Right lobe of liver (tissue), 6 donors: ENCODE results near the gene CD300A. TPM values are rescaled to one million over a fixed set of nuclear protein-coding genes. Genes with fewer than 3 reads are reported as not detected.

Experiments used
- ATAC-seq, 4 donors: fragments of 200-7000 bp; cut with Tn5 transposase; one replicate each; pipeline ENCODE4 v1.9.1; 2020; ENCODE audit warnings: mild to moderate bottlenecking in 4 of 4, moderate library complexity in 4 of 4
- DNase-seq, 3 donors: peaks; one replicate each; pipeline ENCODE4 v3.0.0-alpha.2; 2020
- H3K27ac ChIP-seq, 3 donors: fragments of 200-600 bp; one replicate each; pipeline ENCODE4 v1.8.0; 2022
- H3K27me3 ChIP-seq, 2 donors: fragments of 200-600 bp; one replicate each; pipeline ENCODE4 v1.8.0; 2022
- H3K36me3 ChIP-seq, 4 donors: fragments of 200-600 bp; sonication (generic) in 1 of 4; one replicate each; pipeline versions ENCODE4 v1.5.1 to v1.8.0; 2017 to 2022; ENCODE audit warnings: control low read depth in 1 of 4
- H3K4me1 ChIP-seq, 4 donors: fragments of 200-600 bp; sonication (generic) in 1 of 4; one replicate each; pipeline versions ENCODE4 v1.5.1 to v1.8.0; 2017 to 2022; ENCODE audit warnings: control low read depth in 1 of 4
- H3K4me3 ChIP-seq, 3 donors: fragments of 200-600 bp; one replicate each; pipeline ENCODE4 v1.8.0; 2022
- H3K9me3 ChIP-seq, 4 donors: fragments of 200-600 bp; sonication (generic) in 1 of 4; one replicate each; pipeline versions ENCODE4 v1.5.1 to v1.8.0; 2017 to 2022; ENCODE audit warnings: control low read depth in 1 of 4
- POLR2A ChIP-seq: fragments of 450-650 bp; IDR thresholded peaks from one replicate; pipeline ENCODE4 v1.6.1; 2017; ENCODE audit warnings: antibody characterized with exemption, mild to moderate bottlenecking
- WGBS: methylation state at CpG from one replicate; pipeline ENCODE4 v1.1.6; 2018; ENCODE audit warnings: low coverage, low lambda C conversion rate; ENCODE audit not compliant: insufficient coverage; ENCODE audit errors: missing lambda C conversion rate; 5-methylcytosine and 5-hydroxymethylcytosine counted together
- intact Hi-C, 2 donors: fragments of 100-400 bp; cut with DNase I; formaldehyde crosslinking; loops; one replicate each; pipeline versions ENCODE4 v1.11.2 to v1.14.1; 2022
- total RNA-seq, 6 experiments: library from RNA; depleted of rRNA in 2 of 6; stranded (reverse); fragments of >200 nt in 2 of 6; fragmentation: NEBNext Ultra II Directional in 3 of 6; extraction: Animal tissue kit (Norgen Biotek cat#: 25700) in 3 of 6; gene quantifications; one replicate each; pipeline versions ENCODE4 v1.1.0 to v1.2.4, GENCODE V29; 2016 to 2023
- TF ChIP-seq, protein P1 (sequence below), 4 donors: fragments of 200-600 bp in 3 of 4; fragments of 450-650 bp in 1 of 4; IDR thresholded peaks; one replicate each; pipeline versions ENCODE4 v1.5.1 to v1.8.0; 2016 to 2022; ENCODE audit warnings: antibody characterized with exemption in 4 of 4, mild to moderate bottlenecking in 2 of 4
- donor health status: DM: no; HTN: yes; CAD: no.
- donor health status: DM: no; HTN: no; CAD: no.
- donor health status: DM: no; HTN: no; CAD: no.
- donor health status: DM: no; HTN: yes; CAD: no.
- donor health status: DM: no; HTN: yes; CAD: no.

The CD300A gene
- total RNA-seq, 6 experiments from 2014 or later = 4.8 to 16.6 (median 6.6) TPM

DNA sequence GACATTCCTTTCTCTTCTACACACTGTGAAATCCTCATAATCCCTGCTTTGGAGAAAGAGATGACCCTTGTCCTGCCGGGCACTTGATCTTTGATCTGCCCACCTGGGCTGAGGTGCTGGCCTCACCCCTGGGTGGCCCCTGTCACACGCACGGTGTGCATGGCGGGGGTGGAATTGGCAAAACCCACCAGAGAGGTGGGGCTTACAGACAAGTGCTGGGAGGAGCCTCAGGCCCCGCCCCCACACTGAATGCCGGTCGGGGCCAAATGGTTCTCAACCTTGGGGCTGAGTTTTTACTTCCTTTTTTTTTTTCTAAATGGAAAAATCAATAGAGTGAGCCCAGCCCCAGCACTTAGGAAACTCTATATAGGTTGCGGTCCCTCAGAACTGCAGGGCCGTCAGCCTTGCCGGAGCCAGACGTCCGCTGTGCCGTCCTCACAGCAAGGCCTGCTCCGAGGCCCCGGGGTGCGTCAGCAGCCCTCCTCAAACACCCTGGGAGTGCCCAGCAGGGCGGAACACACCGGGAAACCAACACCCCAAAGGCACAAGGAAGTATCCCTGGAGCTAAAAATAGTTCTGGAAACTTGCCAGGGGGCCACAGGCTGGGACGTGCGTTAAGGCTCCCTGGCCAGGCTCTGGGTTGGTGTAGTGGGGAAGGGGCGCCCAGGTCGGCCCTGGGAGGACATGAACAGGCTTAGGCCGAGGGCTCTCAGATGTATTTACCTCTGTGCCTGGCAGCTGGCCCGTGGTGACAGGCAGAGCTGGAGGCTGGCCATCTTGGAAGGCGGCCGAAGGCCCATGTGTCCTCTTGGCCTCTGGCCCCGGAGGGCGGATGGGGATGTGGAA, 23.5 kb upstream of the CD300A start:
- DNase-seq (peak; percentile 93 to 98 (median 97)), ATAC-seq (peak; percentile 54 to 76 (median 69))
- TF ChIP-seq POLR2A = peak; percentile 92
- TF ChIP-seq, protein P1, sequence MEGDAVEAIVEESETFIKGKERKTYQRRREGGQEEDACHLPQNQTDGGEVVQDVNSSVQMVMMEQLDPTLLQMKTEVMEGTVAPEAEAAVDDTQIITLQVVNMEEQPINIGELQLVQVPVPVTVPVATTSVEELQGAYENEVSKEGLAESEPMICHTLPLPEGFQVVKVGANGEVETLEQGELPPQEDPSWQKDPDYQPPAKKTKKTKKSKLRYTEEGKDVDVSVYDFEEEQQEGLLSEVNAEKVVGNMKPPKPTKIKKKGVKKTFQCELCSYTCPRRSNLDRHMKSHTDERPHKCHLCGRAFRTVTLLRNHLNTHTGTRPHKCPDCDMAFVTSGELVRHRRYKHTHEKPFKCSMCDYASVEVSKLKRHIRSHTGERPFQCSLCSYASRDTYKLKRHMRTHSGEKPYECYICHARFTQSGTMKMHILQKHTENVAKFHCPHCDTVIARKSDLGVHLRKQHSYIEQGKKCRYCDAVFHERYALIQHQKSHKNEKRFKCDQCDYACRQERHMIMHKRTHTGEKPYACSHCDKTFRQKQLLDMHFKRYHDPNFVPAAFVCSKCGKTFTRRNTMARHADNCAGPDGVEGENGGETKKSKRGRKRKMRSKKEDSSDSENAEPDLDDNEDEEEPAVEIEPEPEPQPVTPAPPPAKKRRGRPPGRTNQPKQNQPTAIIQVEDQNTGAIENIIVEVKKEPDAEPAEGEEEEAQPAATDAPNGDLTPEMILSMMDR (IDR thresholded peaks at IDR 0.05) = no peak
- peak overlapping the region; percentile 22 to 53 (median 51) for H3K4me3 ChIP-seq
- H3K27ac ChIP-seq = peak overlapping the region; percentile 83 to 99 (median 88)
- WGBS = 13% methylated on average over 10 of the region's 28 CpGs
- H3K27me3 ChIP-seq = no peaks in the 10 kb centered on the region
- peaks cover 0 to 94% (median 43%) of the 10 kb centered on the region in 4 donors for H3K4me1 ChIP-seq
- peaks cover 0 to 11% (median 3%) of the 10 kb centered on the region in 4 donors for H3K36me3 ChIP-seq
- no peaks in the 10 kb centered on the region for H3K9me3 ChIP-seq
- intact Hi-C loops = no loop called here

DNA sequence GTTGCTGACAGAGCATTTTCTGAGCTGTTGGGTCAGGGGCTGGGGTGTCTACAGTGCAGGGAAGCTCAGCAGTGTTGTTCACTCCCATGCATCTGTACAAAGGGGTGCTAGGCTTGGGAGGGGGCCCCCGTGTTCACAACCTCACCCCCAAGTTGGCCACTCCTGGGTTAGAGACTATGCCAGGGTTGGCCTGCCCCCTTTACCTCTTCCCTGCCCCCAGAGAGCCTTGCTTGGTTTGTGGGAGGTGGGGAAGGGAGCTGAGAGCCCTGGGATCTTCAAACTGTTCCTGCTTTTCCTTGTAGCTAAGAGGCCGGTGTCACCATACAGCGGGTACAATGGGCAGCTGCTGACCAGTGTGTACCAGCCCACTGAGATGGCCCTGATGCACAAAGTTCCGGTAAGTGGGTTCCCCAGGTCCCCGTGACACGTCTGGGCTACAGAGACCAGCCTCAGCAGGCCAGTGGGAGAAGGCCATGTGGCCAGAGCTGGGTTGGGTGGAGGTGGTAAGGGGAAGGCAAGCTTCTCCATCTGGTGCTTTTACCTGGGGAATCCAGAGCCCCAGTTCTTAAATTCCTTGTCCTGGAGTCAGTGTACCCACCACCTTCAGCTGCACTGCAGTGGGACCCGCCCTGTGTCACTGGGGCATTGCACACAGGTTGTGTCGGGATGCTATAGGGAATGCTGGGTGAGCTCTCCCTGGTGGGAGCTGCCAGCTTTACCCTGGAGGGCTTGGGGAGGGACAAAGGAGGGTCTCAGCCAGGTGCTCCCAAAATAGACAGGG, 22.7 kb upstream of the CD300A start:
- Histone ChIP-seq H3K9me3 (no peaks in the 10 kb centered on the region), H3K4me3 (peak overlapping the region in 2 of 3 donors; percentile 51 to 53), H3K36me3 (peaks cover 0 to 11% (median 3%) of the 10 kb centered on the region in 4 donors), H3K4me1 (peaks cover 0 to 96% (median 43%) of the 10 kb centered on the region in 4 donors), H3K27ac (peak overlapping the region; percentile 83 to 99 (median 88)), H3K27me3 (no peaks in the 10 kb centered on the region)
- WGBS = 11% methylated on average over 1 of the region's 8 CpGs
- TF ChIP-seq, protein P1 (IDR thresholded peaks at IDR 0.05) = no peak
- no peak for TF ChIP-seq POLR2A
- intact Hi-C loops = no loop called here
- DNase-seq (peak in 2 of 3 donors; percentile 50 to 64), ATAC-seq (peak in 3 of 4 donors; percentile 1 to 4 (median 1))

DNA sequence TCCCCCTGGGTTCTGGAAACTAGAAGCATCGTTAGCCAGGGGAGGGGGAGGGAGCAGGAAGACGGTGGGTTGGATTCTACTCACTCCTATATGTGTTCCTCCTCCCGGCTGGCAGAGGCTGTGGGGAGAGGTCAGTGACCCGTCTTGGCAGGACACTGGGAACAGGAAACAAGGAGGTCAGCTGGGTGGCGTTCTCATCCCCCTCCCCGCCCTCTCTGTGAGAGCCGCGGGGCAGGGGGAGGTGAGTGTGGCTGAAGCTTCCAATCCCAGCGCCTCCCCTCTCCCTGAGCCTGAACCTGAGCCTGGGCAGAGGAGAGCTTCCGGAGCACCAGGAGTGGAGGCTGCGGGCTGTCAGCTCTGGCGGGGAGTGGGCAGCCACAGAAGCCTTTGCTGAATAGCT, 22.0 kb upstream of the CD300A start:
- peak; percentile 89 to 97 (median 95) for DNase-seq
- peak overlapping the region in 2 of 3 donors; percentile 28 to 53 for H3K4me3 ChIP-seq

DNA sequence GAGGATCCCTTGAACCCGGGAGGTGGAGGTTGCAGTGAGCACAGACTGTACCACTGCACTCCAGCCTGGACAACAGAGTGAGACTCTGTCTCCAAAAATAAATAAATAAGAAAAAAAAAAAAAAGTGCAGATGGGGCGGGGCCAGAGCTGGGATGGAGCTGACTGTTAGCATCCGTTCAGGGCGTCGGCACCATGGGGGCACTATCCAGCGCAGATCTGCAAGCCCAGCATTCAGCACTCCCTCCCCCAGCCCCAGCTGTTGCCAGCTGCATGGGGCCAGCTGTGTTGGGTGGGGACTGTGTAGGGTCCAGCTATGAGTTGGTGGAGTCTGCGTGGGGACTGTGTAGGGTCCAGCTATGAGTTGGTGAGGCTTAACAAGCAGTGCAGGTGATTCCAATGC, 21.3 kb upstream of the CD300A start:
- 53% methylated on average over 6 of the region's 7 CpGs for WGBS
- H3K4me1 ChIP-seq = peaks cover 0 to 94% (median 43%) of the 10 kb centered on the region in 4 donors

More for the DNA sequence above, 22.0 kb upstream of the CD300A start:
- Histone ChIP-seq H3K9me3 (no peaks in the 10 kb centered on the region), H3K4me1 (peaks cover 0 to 96% (median 44%) of the 10 kb centered on the region in 4 donors), H3K36me3 (peaks cover 0 to 11% (median 3%) of the 10 kb centered on the region in 4 donors), H3K27me3 (no peaks in the 10 kb centered on the region), H3K27ac (peak overlapping the region; percentile 83 to 99 (median 88))
- WGBS = 0% methylated on average over 5 of the region's 12 CpGs
- TF ChIP-seq, protein P1 (IDR thresholded peaks at IDR 0.05) = no peak
- TF ChIP-seq POLR2A = peak; percentile 88
- intact Hi-C loops = no loop called here
- peak; percentile 45 to 69 (median 61) for ATAC-seq

More for the DNA sequence above, 21.3 kb upstream of the CD300A start:
- ATAC-seq (no peak), DNase-seq (no peak)
- TF ChIP-seq POLR2A = no peak
- TF ChIP-seq, protein P1 (IDR thresholded peaks at IDR 0.05) = no peak
- peak overlapping the region in 1 of 3 donors; percentile 53 for H3K4me3 ChIP-seq
- H3K27ac ChIP-seq = peak overlapping the region; percentile 83 to 99 (median 88)
- intact Hi-C loops = no loop called here
- H3K36me3 ChIP-seq = peaks cover 0 to 11% (median 5%) of the 10 kb centered on the region in 4 donors
- no peaks in the 10 kb centered on the region for H3K9me3 ChIP-seq
- no peaks in the 10 kb centered on the region for H3K27me3 ChIP-seq
